K562 (cell line): Measurements from ENCODE around the gene GPR107. TPM values are rescaled to one million over a fixed set of nuclear protein-coding genes. Genes with fewer than 3 reads are reported as not detected.
A peak's percentile ranks its signal among the peaks of the same experiment; 100 is the strongest.

Source experiments
- ATAC-seq: fragments of 200-7000 bp; cut with Tn5 transposase; 3 replicates; pipeline ENCODE4 v1.9.1; 2020; ENCODE audit warnings: moderate library complexity
- BruUV-seq: library from RNA; stranded (reverse); fragments of 400-500 nt; replicated peaks from 2 replicates; lab custom pipeline; 2021; lab: Mats Ljungman, UMichigan
- CTCF ChIA-PET: fragments of 300-600 bp; formaldehyde crosslinking; extraction: SDS; loops from one replicate; lab custom pipeline; 2021; ENCODE audit warnings: low intra/inter-chr PET ratio; lab: Yijun Ruan, JAX
- POLR2A ChIA-PET: fragments of 300-600, 350-650 bp; sonication (Branson Sonifier 250); formaldehyde crosslinking; extraction: SDS; loops from one replicate; lab custom pipeline; 2021; ENCODE audit warnings: antibody characterized with exemption, inconsistent platforms; lab: Yijun Ruan, JAX
- DNase-seq, 4 experiments: peaks; one replicate each; pipeline versions ENCODE4 v3.0.0 to v3.0.0-alpha.2; 2011 to 2018; ENCODE audit warnings: low spot score in 3 of 4, mixed read lengths in 3 of 4; ENCODE audit errors: extremely low read depth in 1 of 4
- FAIRE-seq: peaks from 2 replicates; lab custom pipeline; 2011; peaks lifted over from hg19 to GRCh38; lab: Jason Lieb, UNC
- H2AFZ ChIP-seq: 2 replicates; pipeline ENCODE4 v1.6.0; 2011; ENCODE audit warnings: low read depth, low read length, control low read depth, inconsistent platforms
- H3K27ac ChIP-seq: fragments of 200-600 bp; 3 replicates; pipeline ENCODE4 v1.8.0; 2011; ENCODE audit warnings: low read depth, mild to moderate bottlenecking, control low read depth, inconsistent platforms, low read length, moderate library complexity, mixed read lengths; ENCODE audit errors: extremely low read depth
- H3K27me3 ChIP-seq, 2 experiments: fragments of 300-600 bp in 1 of 2; 2 replicates in 1 of 2; 3 replicates in 1 of 2; pipeline versions ENCODE4 v1.6.0 to v1.8.0; 2011; ENCODE audit warnings: inconsistent platforms in 2 of 2, low read length in 2 of 2, mild to moderate bottlenecking in 1 of 2, mixed read lengths in 1 of 2, moderate library complexity in 1 of 2; ENCODE audit not compliant: control insufficient read depth in 2 of 2, insufficient read depth in 2 of 2
- H3K36me3 ChIP-seq: fragments of 300-600 bp; 3 replicates; pipeline ENCODE4 v1.8.0; 2011; ENCODE audit warnings: mild to moderate bottlenecking, low read length, inconsistent platforms; ENCODE audit not compliant: control insufficient read depth, insufficient read depth
- H3K4me1 ChIP-seq, 2 experiments: fragments of 200-600 bp in 1 of 2; replicated peaks in 1 of 2; 2 replicates in 1 of 2; 3 replicates in 1 of 2; pipeline versions ENCODE4 v1.5.1 to v1.8.0; 2011; ENCODE audit warnings: inconsistent platforms in 2 of 2, low read length in 2 of 2, mild to moderate bottlenecking in 1 of 2, mixed read lengths in 1 of 2, moderate library complexity in 1 of 2; ENCODE audit not compliant: control insufficient read depth in 2 of 2, insufficient read depth in 2 of 2
- H3K4me2 ChIP-seq: 2 replicates; pipeline ENCODE4 v1.6.1; 2011; ENCODE audit warnings: low read length, control low read depth, inconsistent platforms, mixed read lengths; ENCODE audit not compliant: insufficient read depth
- H3K4me3 ChIP-seq: fragments of 200-600 bp; sonication (generic), shearing (Covaris generic); 2 replicates; pipeline ENCODE4 v1.5.1; 2016; ENCODE audit warnings: control low read depth, inconsistent platforms
- H3K79me2 ChIP-seq: fragments of 200-600 bp; 3 replicates; pipeline ENCODE4 v1.8.0; 2011; ENCODE audit warnings: low read length, inconsistent platforms; ENCODE audit not compliant: control insufficient read depth, insufficient read depth
- H3K9ac ChIP-seq, 2 experiments: 2 replicates each; pipeline versions ENCODE4 v1.6.0 to v1.6.1; 2011; ENCODE audit warnings: low read depth in 2 of 2, low read length in 2 of 2, control low read depth in 1 of 2, inconsistent platforms in 1 of 2, mild to moderate bottlenecking in 1 of 2, mixed read lengths in 1 of 2; ENCODE audit not compliant: insufficient read depth in 1 of 2
- H3K9me1 ChIP-seq: one replicate; pipeline ENCODE4 v1.6.0; 2011; ENCODE audit warnings: inconsistent platforms, mild to moderate bottlenecking, low read length, moderate library complexity; ENCODE audit not compliant: control insufficient read depth, insufficient read depth
- H3K9me3 ChIP-seq: replicated peaks from 2 replicates; pipeline ENCODE4 v1.5.1; 2011; ENCODE audit warnings: low read depth, low read length, inconsistent platforms; ENCODE audit not compliant: control insufficient read depth, insufficient read depth
- H4K20me1 ChIP-seq: replicated peaks from 2 replicates; pipeline ENCODE4 v1.6.1; 2011; ENCODE audit warnings: low read length, inconsistent platforms, mixed read lengths; ENCODE audit not compliant: control insufficient read depth, insufficient read depth
- ARID3A ChIP-seq: IDR thresholded peaks from 2 replicates; pipeline ENCODE4 v1.6.1; 2012; ENCODE audit warnings: low read depth, low read length, improper control_type of control experiment, borderline replicate concordance
- HMGXB4 ChIP-seq: sonication (generic); formaldehyde crosslinking; IDR thresholded peaks from 2 replicates; pipeline ENCODE4 v1.8.1; 2023; ENCODE audit warnings: mild to moderate bottlenecking, missing genetic modification reagents
- MTA1 ChIP-seq: fragments of 450-650 bp; IDR thresholded peaks from 2 replicates; pipeline ENCODE4 v1.6.1; 2017; ENCODE audit warnings: borderline replicate concordance
- ZNF512 ChIP-seq: IDR thresholded peaks from 2 replicates; pipeline ENCODE4 v1.6.1; 2016; ENCODE audit warnings: missing genetic modification characterization, missing compliant biosample characterization
- WGBS: fragments of 100-300 bp; shearing (Covaris generic); methylation state at CpG from one replicate; pipeline ENCODE4 v1.1.6; 2016; ENCODE audit warnings: low coverage, mixed read lengths; ENCODE audit not compliant: insufficient coverage; ENCODE audit errors: missing lambda C conversion rate; 5-methylcytosine and 5-hydroxymethylcytosine counted together
- in situ Hi-C: fragments of 300-500 bp; cut with MboI; formaldehyde crosslinking; loops from 4 replicates; pipeline ENCODE4 v1.15.0; 2018; ENCODE audit warnings: inconsistent platforms, mixed read lengths
- intact Hi-C: fragments of 100-400 bp; cut with micrococcal nuclease; formaldehyde crosslinking; loops from 2 replicates; pipeline ENCODE4 v1.14.2; 2022
- polyA plus RNA-seq, 8 experiments: library from polyadenylated mRNA; depleted of rRNA in 4 of 8; stranded (reverse) in 5 of 8; unstranded in 3 of 8; fragments of >200 nt; fragmentation: Nextera tagmentation in 2 of 8; fragmentation: Illumina TruSeq in 1 of 8; extraction: Ambion mirVana in 2 of 8; extraction: Trizol in 1 of 8; gene quantifications; 2 replicates each; pipeline versions ENCODE4 v1.2.1 to v1.2.3, GENCODE V29; 2011 to 2014; ENCODE audit warnings: inconsistent platforms in 1 of 8, missing spikeins in 1 of 8
- total RNA-seq, 7 experiments: library from RNA; depleted of rRNA in 6 of 7; stranded (reverse); fragments of >200 nt in 6 of 7; fragmentation: Illumina TruSeq in 2 of 7; extraction: Trizol in 2 of 7; gene quantifications; 2 replicates each; pipeline versions ENCODE4 v1.2.1 to v1.2.3, GENCODE V29; 2011 to 2021; ENCODE audit warnings: low replicate concordance in 1 of 7
- TF ChIP-seq, protein P1 (sequence below), 3 experiments: fragments of 200-800 bp in 1 of 3; sonication (Bioruptor generic) in 1 of 3; sonication (generic) in 1 of 3; formaldehyde crosslinking in 1 of 3; IDR thresholded peaks; 2 replicates each; pipeline versions ENCODE4 v1.6.1 to v1.8.0; 2016 to 2022; ENCODE audit warnings: mild to moderate bottlenecking in 2 of 3, missing compliant biosample characterization in 2 of 3, missing genetic modification characterization in 2 of 3, missing genetic modification reagents in 1 of 3

GPR107 gene
- total and polyA plus RNA-seq, 9 of the 15 experiments (the other 6 are each of a cell fraction or from before 2014, with no cell fraction given), result 3.2 to 34.6 (median 14.4) TPM

- intact Hi-C loops, result no loop called here
- Histone ChIP-seq H3K4me2 (no peak overlapping the region), H3K4me3 (no peak overlapping the region), H3K9ac (peak overlapping the region in 1 of 2 experiments; percentile 66; a peak in 2 of 4 replicates), H3K4me1 (peaks cover 11 to 59% of the 10 kb centered on the region in 2 experiments; a peak in 4 of 5 replicates)
- 46% methylated on average over 7 of the region's 7 CpGs for WGBS
- in situ Hi-C loops, result no loop called here
- no peak for TF ChIP-seq HMGXB4 (CRISPR knock-in tag)
- TF ChIP-seq ARID3A, result no peak
- TF ChIP-seq, protein P1, sequence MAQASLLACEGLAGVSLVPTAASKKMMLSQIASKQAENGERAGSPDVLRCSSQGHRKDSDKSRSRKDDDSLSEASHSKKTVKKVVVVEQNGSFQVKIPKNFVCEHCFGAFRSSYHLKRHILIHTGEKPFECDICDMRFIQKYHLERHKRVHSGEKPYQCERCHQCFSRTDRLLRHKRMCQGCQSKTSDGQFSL (CRISPR knock-in tag; IDR thresholded peaks at IDR 0.05), result peak; percentile 58; the same call in 1 of the 2 replicates
- TF ChIP-seq, protein P1 (tag; IDR thresholded peaks at IDR 0.05), result no peak
- TF ChIP-seq ZNF512, result peak; percentile 70
- TF ChIP-seq MTA1, result peak; percentile 33; the same call in 1 of the 2 replicates
- TF ChIP-seq, all 486 proteins: peak for 3
- H3K36me3 ChIP-seq, result no peaks in the 10 kb centered on the region
- ChIA-PET CTCF (no interaction called here), POLR2A (interaction anchor here (1.1 kb wide), 1 partner anchor 55 kb away, joined by 3 read pairs; no protein-coding TSS in a partner anchor)
- no TSS peak for BruUV-seq
- no peak overlapping the region for H2AFZ ChIP-seq
- FAIRE-seq (no peak), ATAC-seq (no peak), DNase-seq (no peak)
- no peaks in the 10 kb centered on the region for H3K9me1 ChIP-seq
- no peaks in the 10 kb centered on the region for H3K9me3 ChIP-seq
- H3K27ac ChIP-seq, result no peak overlapping the region
- H3K27me3 ChIP-seq, result no peaks in the 10 kb centered on the region
- peaks cover 35% of the 10 kb centered on the region for H3K79me2 ChIP-seq
- H4K20me1 ChIP-seq, result peaks cover 16% of the 10 kb centered on the region
Observed at GRCh38 chr9:130183133-130183762, 129.5 kb downstream of the GPR107 start.
